K562 (cell line): ENCODE measurements around the gene EFNA1. TPM values are rescaled to one million over a fixed set of nuclear protein-coding genes. Genes with fewer than 3 reads are reported as not detected.

Source experiments
- CUX1 ChIP-seq: fragments of 200-800 bp; sonication (Bioruptor generic); IDR thresholded peaks from 2 replicates; pipeline ENCODE4 v1.6.1; 2016; ENCODE audit warnings: missing genetic modification characterization, missing compliant biosample characterization
- E2F8 ChIP-seq: fragments of 450-650 bp; IDR thresholded peaks from 2 replicates; pipeline ENCODE4 v1.7.1; 2018; ENCODE audit warnings: mild to moderate bottlenecking, low read depth; ENCODE audit not compliant: partially characterized antibody
- GTF3C2 ChIP-seq: IDR thresholded peaks from 3 replicates; pipeline ENCODE4 v1.6.1; 2011; ENCODE audit warnings: borderline replicate concordance, mild to moderate bottlenecking, moderate library complexity; ENCODE audit not compliant: insufficient read length; ENCODE audit errors: extremely low read depth
- KDM5B ChIP-seq: fragments of 200-600 bp; sonication (generic); IDR thresholded peaks from 2 replicates; pipeline ENCODE4 v1.6.1; 2012; ENCODE audit warnings: low read depth, mild to moderate bottlenecking, moderate library complexity, low read length, control low read depth, inconsistent platforms; ENCODE audit not compliant: insufficient replicate concordance
- USF1 ChIP-seq: sonication (generic); formaldehyde crosslinking; IDR thresholded peaks from 2 replicates; pipeline ENCODE4 v1.9.0; 2022; ENCODE audit warnings: mild to moderate bottlenecking, missing genetic modification reagents
- YY1 ChIP-seq, 3 experiments: IDR thresholded peaks; 2 replicates each; pipeline ENCODE4 v1.6.1; 2011; ENCODE audit warnings: low read length in 2 of 3, mild to moderate bottlenecking in 2 of 3, moderate library complexity in 2 of 3, borderline replicate concordance in 1 of 3, control low read depth in 1 of 3, low read depth in 1 of 3; ENCODE audit not compliant: insufficient read depth in 3 of 3, insufficient replicate concordance in 2 of 3, control insufficient read depth in 1 of 3, insufficient read length in 1 of 3; ENCODE audit errors: extremely low read depth in 1 of 3
- ZNF76 ChIP-seq: fragments of 250-450 bp; sonication (Bioruptor Pico); IDR thresholded peaks from 2 replicates; pipeline ENCODE4 v1.4.0; 2020; ENCODE audit warnings: mild to moderate bottlenecking, moderate library complexity, borderline replicate concordance
- polyA plus RNA-seq, 8 experiments: library from polyadenylated mRNA; depleted of rRNA in 4 of 8; stranded (reverse) in 5 of 8; unstranded in 3 of 8; fragments of >200 nt; fragmentation: Nextera tagmentation in 2 of 8; fragmentation: Illumina TruSeq in 1 of 8; extraction: Ambion mirVana in 2 of 8; extraction: Trizol in 1 of 8; gene quantifications; 2 replicates each; pipeline versions ENCODE4 v1.2.1 to v1.2.3, GENCODE V29; 2011 to 2014; ENCODE audit warnings: inconsistent platforms in 1 of 8, missing spikeins in 1 of 8
- total RNA-seq, 7 experiments: library from RNA; depleted of rRNA in 6 of 7; stranded (reverse); fragments of >200 nt in 6 of 7; fragmentation: Illumina TruSeq in 2 of 7; extraction: Trizol in 2 of 7; gene quantifications; 2 replicates each; pipeline versions ENCODE4 v1.2.1 to v1.2.3, GENCODE V29; 2011 to 2021; ENCODE audit warnings: low replicate concordance in 1 of 7
- TF ChIP-seq, protein P1 (sequence below): fragments of 250-450 bp; sonication (Bioruptor Pico); IDR thresholded peaks from 2 replicates; pipeline ENCODE4 v1.4.0; 2020; ENCODE audit warnings: mild to moderate bottlenecking, moderate library complexity

Gene EFNA1
- total and polyA plus RNA-seq, 9 of the 15 experiments (the other 6 are each of a cell fraction or from before 2014, with no cell fraction given), result 2.1 to 9.3 (median 3.0) TPM

GRCh38 chr1:155135415-155136028, 7.8 kb downstream of the EFNA1 start, which contains the start of gene SLC50A1 (continued):
- TF ChIP-seq ZNF76 (CRISPR knock-in tag) (no peak), YY1 (IDR thresholded peaks at IDR 0.05; ENCODE audit: borderline replicate concordance in 1 of 3, control insufficient read depth in 1 of 3, extremely low read depth in 1 of 3, insufficient read depth in 3 of 3, insufficient read length in 1 of 3, insufficient replicate concordance in 2 of 3, low read depth in 1 of 3, low read length in 2 of 3) (peak; percentile 38 to 87 (median 85)), USF1 (CRISPR knock-in tag) (no peak), CUX1 (no peak), KDM5B (peak; percentile 78), E2F8 (peak; percentile 42), GTF3C2 (no peak)
- TF ChIP-seq, protein P1, sequence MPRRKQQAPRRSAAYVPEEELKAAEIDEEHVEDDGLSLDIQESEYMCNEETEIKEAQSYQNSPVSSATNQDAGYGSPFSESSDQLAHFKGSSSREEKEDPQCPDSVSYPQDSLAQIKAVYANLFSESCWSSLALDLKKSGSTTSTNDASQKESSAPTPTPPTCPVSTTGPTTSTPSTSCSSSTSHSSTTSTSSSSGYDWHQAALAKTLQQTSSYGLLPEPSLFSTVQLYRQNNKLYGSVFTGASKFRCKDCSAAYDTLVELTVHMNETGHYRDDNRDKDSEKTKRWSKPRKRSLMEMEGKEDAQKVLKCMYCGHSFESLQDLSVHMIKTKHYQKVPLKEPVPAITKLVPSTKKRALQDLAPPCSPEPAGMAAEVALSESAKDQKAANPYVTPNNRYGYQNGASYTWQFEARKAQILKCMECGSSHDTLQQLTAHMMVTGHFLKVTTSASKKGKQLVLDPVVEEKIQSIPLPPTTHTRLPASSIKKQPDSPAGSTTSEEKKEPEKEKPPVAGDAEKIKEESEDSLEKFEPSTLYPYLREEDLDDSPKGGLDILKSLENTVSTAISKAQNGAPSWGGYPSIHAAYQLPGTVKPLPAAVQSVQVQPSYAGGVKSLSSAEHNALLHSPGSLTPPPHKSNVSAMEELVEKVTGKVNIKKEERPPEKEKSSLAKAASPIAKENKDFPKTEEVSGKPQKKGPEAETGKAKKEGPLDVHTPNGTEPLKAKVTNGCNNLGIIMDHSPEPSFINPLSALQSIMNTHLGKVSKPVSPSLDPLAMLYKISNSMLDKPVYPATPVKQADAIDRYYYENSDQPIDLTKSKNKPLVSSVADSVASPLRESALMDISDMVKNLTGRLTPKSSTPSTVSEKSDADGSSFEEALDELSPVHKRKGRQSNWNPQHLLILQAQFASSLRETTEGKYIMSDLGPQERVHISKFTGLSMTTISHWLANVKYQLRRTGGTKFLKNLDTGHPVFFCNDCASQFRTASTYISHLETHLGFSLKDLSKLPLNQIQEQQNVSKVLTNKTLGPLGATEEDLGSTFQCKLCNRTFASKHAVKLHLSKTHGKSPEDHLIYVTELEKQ (CRISPR knock-in tag), result peak; percentile 45; the same call in 1 of the 2 replicates
